GM19238 (cell line): ENCODE measurements around the gene RAB12.

ENCODE experiments used
- DNase-seq: peaks from one replicate; pipeline ENCODE4 v3.0.0; 2011; ENCODE audit warnings: low spot score; ENCODE audit not compliant: insufficient read length

RAB12 gene

GRCh38 chr18:8684577-8684976 is 75.3 kb downstream of the RAB12 start:
- no peak for DNase-seq

GRCh38 chr18:8685141-8685913 is 76.1 kb downstream of the RAB12 start:
- DNase-seq: no peak

- DNase-seq: no peak
Measured at GRCh38 chr18:8685914-8686216, 76.6 kb downstream of the RAB12 start.

- no peak for DNase-seq
Measured at GRCh38 chr18:8686611-8687010, 77.4 kb downstream of the RAB12 start.

GRCh38 chr18:8688216-8688800 is 79.1 kb downstream of the RAB12 start:
- no peak for DNase-seq

GRCh38 chr18:8688816-8689215 is 79.6 kb downstream of the RAB12 start:
- DNase-seq: no peak
